B cell (primary cell): Measurements from ENCODE around the gene LY9.

Experiments used
- CTCF ChIP-seq: fragments of 200-600 bp; IDR thresholded peaks from one replicate; pipeline ENCODE4 v1.8.0; 2022; ENCODE audit warnings: antibody characterized with exemption, mild to moderate bottlenecking
- EZH2 ChIP-seq: IDR thresholded peaks from 2 replicates; pipeline ENCODE4 v1.6.1; 2012; ENCODE audit warnings: borderline replicate concordance, low read depth, mild to moderate bottlenecking, moderate library complexity, low read length; ENCODE audit not compliant: insufficient read depth, poor library complexity, severe bottlenecking

DNA sequence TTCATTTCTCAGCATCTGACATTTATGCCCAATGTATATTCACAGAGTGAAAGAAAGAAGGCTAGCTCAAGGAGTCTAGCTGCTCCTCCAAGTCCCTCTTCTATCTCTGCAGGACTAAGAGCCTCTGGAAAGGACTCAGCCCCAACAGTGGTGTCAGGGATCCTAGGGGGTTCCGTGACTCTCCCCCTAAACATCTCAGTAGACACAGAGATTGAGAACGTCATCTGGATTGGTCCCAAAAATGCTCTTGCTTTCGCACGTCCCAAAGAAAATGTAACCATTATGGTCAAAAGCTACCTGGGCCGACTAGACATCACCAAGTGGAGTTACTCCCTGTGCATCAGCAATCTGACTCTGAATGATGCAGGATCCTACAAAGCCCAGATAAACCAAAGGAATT is 3.7 kb downstream of the LY9 start:
- TF ChIP-seq CTCF (no peak), EZH2 (no peak)
